ENCODE data around the gene GJB2.

DNA sequence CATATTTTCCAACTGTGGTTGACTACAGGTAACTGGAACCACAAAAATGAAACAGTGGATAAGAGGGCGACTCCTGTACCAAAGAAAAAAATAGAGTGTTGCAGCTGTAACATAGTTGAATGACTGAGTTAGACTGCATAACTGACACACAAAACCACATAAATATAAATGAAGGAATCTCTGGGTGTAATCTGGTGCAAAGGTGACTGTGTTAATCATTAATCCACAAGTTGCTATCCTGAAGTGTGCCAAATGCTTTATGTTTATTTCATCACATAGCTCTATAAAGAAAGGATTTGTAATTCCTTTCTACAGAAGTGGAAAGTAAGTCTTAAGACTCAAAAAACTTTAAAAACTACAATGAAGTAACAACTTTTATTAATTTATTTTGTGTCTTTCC lies 6.0 kb upstream of the GJB2 start:
- TF ChIP-seq SNAI2 (CRISPR knock-in tag; IDR thresholded peaks at IDR 0.05) (no peak), PPARA (CRISPR knock-in tag; IDR thresholded peaks at IDR 0.05; ENCODE audit: borderline replicate concordance) (no peak), ZNF70 (CRISPR knock-in tag; IDR thresholded peaks at IDR 0.05) (no peak)
